HG03139 (cell line): ENCODE data around the gene IQSEC2.

Experiments used
- ATAC-seq: cut with Tn5 transposase; IDR thresholded peaks from one replicate; pipeline ENCODE4 v1.9.1; 2021; ENCODE audit not compliant: unreplicated experiment

Gene IQSEC2

DNA sequence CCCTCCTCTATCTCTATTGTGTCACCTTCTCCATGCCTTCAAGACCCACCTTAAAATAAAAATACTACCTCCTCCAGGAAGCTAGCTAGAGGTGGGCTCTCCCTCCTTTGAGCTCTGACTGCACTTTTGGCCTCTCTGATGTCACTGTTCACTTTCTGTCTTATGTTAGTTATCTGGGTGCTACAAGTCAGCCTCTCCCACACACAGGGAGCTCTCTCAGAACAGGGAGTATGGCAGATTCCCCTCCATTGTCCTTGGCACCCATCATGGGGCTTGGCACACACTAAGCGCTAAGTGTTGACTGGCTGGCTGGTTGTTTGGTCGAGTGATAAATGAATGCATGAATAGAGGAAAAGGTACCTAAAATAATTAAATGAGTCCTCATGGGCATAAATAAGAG is 35.2 kb downstream of the IQSEC2 start:
- ATAC-seq: no peak

DNA sequence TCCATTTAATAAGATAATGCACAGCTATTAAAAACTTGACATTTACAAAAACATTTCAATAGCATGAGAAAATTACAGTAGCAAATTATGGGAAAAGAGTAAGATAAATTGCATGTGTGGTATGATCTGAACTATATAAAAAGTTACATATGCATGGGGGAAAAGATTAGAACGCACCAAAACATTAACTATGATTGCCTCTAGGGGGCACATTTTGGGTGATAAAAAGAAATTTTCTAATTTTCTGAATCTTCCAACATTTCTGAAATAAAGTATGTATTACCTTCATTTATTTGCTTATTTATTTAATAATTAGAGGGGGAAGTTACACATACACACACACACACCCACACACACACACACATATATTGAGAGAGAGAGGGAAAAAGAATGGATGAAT is 36.8 kb downstream of the IQSEC2 start:
- no peak for ATAC-seq

DNA sequence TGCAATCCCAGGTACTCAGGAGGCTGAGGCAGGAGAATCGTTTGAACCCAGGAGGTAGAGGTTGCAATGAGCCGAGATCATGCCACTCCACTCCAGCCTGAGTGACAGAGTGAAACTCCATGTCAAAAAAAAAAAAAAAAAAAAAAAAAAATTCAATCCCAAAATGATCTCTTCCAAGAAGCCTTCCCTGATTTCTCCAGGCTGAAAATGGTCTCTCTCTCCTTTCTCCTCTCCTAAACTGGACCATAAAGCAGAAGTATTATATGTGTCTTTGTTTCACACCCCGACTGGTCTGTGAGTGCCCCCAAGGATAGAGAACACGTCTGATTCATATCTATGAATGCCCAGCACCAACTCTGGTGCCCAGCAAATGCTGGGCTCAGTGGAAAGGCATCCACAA is 39.1 kb downstream of the IQSEC2 start:
- no peak for ATAC-seq

DNA sequence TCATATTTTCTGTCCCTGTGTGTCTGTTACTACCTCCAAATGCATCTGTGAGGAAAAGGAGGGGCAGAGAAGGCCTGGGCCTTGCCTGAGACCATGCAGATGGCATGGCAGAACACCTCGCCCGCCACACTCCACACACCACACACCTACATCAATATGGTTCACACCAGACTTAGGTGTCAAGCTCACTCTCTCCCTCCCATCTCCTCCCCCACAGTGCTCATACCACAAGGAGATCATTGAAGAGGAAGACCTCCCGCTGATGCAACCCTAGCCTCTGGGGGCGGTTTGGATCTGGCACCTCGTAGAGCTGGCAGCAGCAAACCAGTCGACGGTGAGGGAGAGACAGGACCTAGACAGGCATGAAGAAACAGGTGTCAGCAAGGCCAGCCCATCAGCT is 39.8 kb downstream of the IQSEC2 start:
- no peak for ATAC-seq

DNA sequence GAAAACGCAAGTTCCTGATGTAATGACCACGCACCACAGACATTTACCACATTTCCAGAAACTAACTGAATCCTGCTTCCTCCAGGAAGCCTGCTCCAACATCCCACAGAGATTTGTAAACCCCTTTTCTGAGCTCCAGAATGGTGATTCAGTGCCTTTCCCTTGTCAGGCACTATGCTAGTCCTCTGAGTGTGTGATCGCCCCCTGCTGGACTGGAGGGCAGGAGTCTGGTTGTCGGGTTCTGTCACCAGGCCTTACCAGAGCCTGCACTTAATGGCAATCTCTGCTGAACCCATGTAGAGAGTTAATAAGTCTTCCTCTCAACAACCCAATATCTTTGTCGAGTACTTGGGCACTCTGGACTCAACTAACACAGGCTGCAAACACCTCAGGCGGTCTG is 41.9 kb downstream of the IQSEC2 start:
- no peak for ATAC-seq

- ATAC-seq: no peak
These were observed 44.3 kb downstream of the IQSEC2 start for GRCh38 chrX:53237056-53237455.

GRCh38 chrX:53236025-53236679 is 45.2 kb downstream of the IQSEC2 start:
- no peak for ATAC-seq

GRCh38 chrX:53235566-53235965 is 45.8 kb downstream of the IQSEC2 start:
- no peak for ATAC-seq

DNA sequence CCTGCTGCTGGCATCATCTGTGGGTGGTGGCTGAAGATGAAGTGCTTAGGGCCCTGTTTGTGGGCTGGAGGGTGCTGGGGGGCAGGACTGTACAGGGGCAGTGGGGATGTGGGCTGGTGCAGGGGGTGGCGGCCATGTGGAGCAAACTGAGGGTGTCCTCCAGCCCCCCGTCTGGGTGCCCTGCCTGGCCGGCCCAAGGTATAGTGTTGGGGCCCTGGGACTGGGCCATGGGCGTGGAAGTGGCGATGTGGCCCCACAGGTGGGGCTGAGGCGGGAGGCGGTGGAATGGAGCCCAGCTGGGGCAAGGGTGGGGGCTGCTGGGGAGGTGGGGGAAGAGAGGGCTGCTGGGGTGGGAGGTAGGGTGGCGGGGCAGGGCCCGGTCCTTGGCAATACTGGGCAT is 46.9 kb downstream of the IQSEC2 start:
- no peak for ATAC-seq

- no peak for ATAC-seq
These were observed 47.8 kb downstream of the IQSEC2 start for GRCh38 chrX:53233536-53233935.

DNA sequence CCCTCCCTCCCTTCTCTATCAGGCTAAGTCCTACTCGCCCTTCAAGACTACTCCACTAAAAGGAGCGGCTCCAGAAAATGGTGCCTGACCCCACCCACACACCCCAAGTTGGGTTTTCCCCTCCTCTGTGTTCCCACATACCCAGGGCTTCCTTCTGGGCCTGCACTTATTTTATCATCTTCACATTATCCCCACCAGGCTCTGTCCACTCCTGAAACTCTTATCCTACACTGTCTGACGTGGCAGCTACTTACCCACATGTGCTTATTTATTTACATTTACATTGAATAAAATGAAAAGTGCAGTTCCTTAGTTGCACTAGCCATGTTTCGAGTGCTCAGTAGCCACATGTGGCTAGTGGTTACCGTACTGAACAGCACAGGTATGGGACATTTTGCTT is 51.3 kb downstream of the IQSEC2 start:
- no peak for ATAC-seq

DNA sequence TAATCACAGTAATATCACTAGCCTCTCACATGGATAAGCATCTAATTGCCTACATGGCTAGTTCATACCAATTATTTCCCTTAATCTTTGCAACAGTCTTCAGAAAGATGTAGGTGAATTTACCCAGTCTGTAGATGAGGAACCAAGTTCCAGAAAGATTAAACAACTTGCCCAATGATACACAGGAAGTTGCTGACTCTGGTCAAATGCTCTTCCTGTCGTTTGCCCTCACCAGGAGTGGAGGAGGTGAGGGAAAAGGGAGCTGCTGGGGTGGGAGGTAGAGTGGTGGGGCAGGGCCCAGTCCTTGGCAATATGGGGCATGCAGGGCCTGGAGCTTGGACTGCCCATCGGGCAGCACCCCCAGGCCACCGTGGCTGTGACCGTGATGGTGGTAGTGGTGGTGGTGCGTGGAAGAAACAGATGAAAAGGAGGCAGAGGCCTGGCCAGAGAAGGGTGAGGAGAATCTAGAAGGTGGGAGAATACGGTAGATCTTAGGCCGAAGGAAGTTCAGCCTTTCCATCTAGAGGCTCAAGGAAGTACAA is 54.1 kb downstream of the IQSEC2 start:
- ATAC-seq: no peak

GRCh38 chrX:53224860-53225797 is 56.3 kb downstream of the IQSEC2 start, which contains the start of gene KDM5C:
TSS of gene KDM5C (minus strand) at chrX:53225207. CDS start at chrX:53224889, 318 bp downstream.
- ATAC-seq: peak; percentile 73

- no peak for ATAC-seq
These were observed 57.2 kb downstream of the IQSEC2 start for GRCh38 chrX:53223955-53224859.

DNA sequence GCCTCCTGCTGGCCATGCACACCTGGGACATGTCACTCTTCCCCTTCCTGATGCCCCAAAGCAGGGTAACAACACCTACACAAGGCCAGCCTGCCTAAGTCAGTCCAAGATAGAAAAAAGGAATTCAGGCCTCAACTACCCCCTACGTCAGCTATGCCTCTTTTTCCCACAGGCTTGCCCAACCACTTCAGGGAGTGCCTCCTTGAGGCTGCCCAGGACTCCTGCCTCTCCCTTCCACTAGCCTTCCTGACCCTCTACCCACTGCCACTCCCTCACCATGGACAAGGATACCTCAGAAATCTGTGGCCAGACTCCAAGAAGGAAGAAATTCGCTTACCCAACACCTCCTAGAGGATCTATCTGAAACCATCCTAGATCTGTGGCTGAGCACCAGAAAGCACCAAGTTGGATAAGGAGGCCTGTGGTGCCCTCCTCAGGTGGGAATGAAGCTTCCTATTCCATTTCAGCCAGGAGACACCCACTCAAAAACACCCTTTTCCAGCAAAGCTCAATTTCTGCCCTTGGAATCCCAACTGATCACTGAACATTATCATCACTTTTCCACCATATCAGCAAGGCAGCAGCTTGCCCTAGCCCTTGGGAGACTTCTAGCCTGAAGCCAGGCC is 58.2 kb downstream of the IQSEC2 start:
- ATAC-seq: no peak
